NCI-H446 (cell line): Measurements from ENCODE around the gene DIP2C.
"Not testable (repeated sequence)": the region's sequence is repeated elsewhere in the genome, so short reads cannot be mapped to it uniquely, and the experiment has no call there.

Experiments used
- DNase-seq, 2 experiments: peaks; one replicate each; lab custom pipeline; 2025; lab: John Stamatoyannopoulos, UW

Gene DIP2C

GRCh38 chr10:356452-356851, 333.0 kb downstream of the DIP2C start:
- DNase-seq: no peak

GRCh38 chr10:354901-355617, 334.4 kb downstream of the DIP2C start:
- no peak for DNase-seq

DNA sequence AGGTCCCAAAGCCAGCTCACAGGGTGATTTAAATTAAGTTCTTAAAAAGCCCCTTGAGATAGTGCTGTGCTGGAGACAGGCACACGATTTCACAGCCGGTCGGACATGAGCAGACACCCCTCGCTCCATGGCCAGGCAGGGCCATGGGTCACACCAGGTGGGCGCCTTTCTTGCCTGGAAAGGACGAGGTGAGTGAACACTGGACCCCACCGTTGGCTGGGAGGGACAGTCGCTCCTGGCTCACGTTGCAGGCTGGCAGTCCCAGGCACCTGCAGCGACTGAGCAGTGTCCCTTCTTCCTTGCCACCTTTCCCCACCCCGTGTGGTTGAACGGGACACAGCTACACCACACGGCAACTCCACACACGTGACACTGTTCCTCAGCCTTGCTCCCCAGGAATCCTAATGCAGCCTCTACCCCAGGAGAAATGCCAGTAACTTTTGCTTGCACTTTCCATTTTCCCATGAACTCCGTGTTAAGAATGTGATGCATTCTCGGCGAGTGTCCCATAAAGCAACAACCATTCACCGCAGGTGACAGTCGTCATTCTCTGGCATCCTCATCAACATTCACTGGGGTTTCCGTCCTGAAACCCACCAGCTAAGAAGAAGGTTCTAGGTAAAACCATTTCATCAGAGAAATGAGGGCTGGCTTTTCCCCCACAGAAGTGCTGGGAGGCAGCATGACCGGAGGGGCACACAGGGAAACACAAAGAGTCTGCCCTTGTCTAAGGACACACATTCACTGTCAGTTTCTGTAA, 336.8 kb downstream of the DIP2C start:
- DNase-seq: no peak

GRCh38 chr10:351770-352334, 337.6 kb downstream of the DIP2C start:
- no peak for DNase-seq

DNA sequence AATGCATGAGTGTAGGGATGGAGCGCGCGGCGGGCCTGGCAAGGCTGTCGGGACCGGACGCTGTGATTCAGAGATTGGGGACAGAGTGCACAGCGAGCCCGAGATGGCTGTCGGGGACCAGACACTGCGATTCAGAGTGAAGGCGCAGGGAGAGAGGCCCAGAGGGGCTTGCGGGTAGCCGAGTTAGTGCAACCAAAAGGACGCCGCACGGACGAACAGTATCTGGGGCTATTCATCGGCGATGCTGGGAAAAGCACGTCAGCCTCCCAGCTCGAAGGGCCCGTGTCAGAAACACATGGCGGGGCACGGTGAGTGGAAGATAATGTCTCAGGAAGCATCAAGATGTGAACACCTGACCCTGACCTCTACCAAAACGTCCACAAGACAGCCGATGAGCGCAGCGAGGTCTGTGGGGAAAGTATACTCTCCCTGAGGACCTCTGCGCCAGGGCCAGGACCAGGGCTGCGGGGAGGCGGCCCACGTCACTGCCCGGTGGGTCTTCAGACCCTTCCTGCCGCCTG, 338.4 kb downstream of the DIP2C start:
- DNase-seq: no peak

DNA sequence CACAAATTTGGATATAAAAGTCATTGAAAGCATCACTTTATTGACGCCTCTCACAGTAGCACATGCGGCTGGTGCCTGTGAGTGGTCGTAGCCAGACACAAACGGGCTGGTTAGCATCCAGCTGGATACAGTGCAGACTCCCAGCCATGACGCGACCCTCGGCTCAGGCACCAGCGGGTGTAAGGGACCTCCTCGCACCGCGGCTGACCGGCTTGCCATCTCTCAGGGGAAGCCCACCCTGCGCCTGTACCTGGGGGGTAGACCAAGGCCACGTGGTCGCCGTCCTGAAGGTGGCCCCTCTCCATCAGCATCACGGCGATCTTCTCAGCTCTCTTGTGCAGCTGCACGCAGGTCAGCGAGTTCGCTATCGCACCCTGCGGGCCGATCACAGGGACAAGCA, 340.4 kb downstream of the DIP2C start:
- no peak for DNase-seq

- no peak for DNase-seq
Measured at GRCh38 chr10:348456-348855, 341.0 kb downstream of the DIP2C start.

DNA sequence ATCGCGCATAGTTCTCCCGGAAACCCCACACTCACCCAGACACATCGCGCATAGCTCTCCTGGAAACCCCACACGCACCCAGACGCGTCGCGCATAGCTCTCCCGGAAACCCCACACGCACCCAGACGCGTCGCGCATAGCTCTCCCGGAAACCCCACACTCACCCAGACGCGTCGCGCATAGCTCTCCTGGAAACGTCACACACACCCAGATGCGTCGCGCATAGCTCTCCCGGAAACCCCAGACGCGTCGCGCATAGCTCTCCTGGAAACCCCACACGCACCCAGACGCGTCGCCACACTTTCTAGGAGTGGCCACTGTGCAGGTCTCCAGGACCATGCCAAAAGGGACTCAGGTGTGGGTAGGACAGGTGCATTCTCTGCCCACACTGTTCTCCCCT, 341.7 kb downstream of the DIP2C start:
- not testable (repeated sequence) for DNase-seq

GRCh38 chr10:347190-347589, 342.3 kb downstream of the DIP2C start:
- not testable (repeated sequence) for DNase-seq

DNA sequence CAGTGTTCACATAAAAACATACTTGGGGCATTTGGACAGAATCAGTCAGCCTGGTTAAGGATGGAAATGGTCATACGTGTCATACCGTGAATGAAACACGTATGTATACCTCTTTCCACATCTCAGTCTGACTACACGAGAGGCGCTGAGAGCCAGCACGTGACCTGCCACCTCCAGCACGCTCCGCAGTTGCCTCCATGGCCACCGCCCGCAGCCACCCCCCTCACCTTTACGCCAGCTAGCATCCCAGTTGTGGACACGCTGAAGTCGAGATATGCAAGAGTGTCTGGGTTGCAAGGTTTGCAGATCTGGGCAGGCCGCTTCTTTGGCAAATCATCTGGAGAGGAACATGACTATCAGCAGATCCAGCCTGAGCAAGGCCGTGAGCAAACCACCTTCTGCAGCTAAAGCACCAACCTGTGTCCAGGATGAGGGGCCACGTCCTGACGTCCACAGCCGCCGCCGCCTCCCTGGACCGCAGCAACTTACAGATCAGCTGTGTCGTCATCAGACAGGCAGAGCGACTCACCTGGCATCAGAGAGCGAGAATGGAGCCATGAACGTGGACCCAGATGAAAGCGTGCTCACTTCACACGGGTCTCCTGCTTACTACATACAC, 344.8 kb downstream of the DIP2C start:
- no peak for DNase-seq

GRCh38 chr10:343231-344220, 345.9 kb downstream of the DIP2C start:
- DNase-seq: no peak

GRCh38 chr10:341081-341740, 348.3 kb downstream of the DIP2C start:
- DNase-seq: no peak

DNA sequence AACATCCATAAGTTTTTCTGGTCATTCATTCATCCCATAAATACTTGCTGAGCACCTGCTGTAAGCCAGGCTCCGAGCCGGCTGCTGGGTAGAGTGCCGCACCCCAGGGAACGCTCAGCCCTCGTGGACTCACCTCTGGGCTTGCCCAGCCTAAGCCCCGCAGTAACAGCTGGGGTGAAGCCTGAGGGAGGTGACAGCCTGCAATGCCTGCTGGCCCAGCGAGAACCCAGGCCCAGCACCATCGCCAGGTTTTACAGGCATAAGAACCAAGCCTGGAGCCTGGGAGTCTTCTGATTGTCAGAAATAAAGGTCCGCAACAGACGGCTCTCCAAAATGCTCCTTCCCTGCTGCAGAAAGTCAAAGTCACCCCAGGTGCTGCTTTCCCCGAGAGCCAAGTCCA, 348.8 kb downstream of the DIP2C start:
- DNase-seq: no peak

- no peak for DNase-seq
Measured at GRCh38 chr10:339038-339391, 350.5 kb downstream of the DIP2C start.

DNA sequence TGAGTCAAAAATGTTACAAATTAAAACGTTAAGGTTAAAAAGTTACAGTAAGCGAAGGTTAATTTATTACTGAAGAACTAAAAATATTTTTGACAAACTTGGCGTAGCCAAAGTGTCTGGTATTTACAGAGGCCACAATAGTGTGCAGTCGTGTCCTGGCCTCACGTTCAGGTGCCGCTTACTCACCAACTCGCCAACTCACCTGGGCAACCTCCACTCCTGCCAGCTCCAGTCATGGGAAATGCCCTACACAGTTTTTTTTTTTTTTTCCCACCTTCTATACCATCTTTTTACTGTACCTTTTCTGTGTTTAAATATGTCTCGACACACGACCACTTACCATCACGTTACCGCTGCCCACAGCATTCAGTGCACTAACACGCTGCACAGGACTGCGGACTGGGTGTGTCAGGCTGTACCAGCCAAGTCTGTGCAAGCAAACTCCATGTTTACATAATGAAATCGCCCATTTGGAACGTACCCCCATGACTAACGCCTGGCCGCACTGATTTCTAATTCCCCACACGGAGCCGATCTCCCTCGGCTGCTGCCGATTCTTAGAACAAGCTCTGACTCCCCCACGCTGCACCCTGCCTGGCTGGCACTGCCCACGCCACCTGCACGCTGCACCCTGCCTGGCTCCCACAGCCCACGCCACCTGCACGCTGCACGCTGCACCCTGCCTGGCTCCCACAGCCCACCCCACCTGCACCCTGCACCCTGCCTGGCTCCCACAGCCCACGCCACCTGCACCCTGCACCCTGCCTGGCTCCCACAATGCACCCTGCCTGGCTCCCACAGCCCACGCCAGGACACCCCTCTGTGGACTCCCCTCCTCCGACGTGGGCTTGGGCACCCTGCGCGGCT, 351.1 kb downstream of the DIP2C start:
- no peak for DNase-seq

DNA sequence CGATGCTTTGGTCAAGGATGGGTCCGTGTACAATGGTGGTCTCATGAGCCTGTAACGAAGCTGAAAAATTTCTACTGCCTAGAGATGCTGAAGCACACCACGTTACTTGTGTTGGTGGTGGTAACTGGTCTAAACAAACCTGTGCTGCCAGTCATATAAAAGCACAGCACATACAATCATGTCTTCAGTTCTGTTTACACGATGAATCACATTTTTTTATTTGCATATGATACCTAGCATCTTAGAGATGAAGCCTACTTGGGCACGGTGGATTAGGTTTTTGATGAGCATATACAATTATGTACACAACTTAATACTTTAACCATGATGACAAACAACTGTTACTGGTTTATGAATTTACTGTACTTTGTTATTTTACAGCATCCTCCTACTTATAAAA, 353.2 kb downstream of the DIP2C start:
- no peak for DNase-seq

DNA sequence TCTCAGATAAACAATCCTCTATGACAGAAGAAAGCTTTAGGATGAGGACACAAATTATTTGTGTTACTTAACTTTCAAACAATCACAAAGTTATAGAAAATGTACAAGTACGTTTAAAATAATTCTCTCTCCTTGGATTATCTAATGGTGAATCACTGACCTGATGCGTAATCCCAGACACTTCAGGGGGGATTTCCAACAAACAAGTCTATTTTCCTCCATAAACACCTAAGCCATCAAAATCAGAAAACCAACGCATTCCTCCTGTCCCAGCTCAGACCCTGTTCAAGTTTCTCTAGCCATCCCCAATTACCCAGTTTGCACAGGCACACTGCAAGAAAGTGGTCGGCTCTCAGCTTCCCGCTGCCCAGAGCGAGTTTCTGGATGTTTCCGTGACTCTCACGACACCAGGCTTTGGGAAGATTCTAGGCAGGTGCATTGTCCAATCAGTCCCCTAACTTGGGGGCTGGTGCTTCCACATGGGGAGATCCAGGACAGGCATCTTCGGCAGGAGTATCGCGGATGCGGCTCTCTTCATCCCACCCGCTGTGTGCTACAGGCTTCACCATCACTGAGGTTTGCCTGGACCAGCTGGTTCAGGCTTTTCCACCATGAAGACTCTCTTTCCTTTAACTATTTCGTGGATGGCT, 354.2 kb downstream of the DIP2C start:
- DNase-seq: no peak

GRCh38 chr10:331186-331585, 358.3 kb downstream of the DIP2C start:
- DNase-seq: no peak

- DNase-seq: peak; percentile 66 to 89
Measured at GRCh38 chr10:329361-330099, 359.9 kb downstream of the DIP2C start.
